Stimulated activated CD8-positive, alpha-beta memory T cell treated with anti-CD3 and anti-CD28 coated beads, Interleukin-4, amount 100 ng/mL, for 24 hours (primary cell): ENCODE results near the gene LPAR6.

Experiments
- DNase-seq: peaks from one replicate; pipeline ENCODE4 v3.0.0-alpha.2; 2020; ENCODE audit warnings: low read depth

LPAR6 gene

DNA sequence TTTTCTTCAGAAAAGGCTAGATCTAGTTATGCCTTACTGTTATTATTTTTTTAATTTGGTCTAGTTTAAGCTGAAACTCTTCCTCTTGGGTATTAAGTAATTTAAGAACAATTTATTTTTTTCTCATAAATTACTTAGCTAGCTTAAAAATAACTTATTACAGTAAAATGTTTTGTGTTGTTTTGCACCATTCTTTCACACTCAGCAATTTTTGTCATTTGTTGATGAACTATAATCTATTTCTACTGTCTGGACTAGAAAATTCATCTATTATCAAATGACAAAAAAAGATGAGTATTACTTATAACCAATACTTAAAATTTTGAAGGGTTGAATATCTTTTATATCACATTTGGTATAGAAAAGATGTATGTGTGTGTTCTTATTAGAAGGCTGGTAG is 1.6 kb upstream of the LPAR6 start:
- DNase-seq, result no peak

- no peak for DNase-seq
These were observed 927 bp downstream of the LPAR6 start for GRCh38 chr13:48411841-48412531.

- DNase-seq, result no peak
These were observed 1.6 kb downstream of the LPAR6 start for GRCh38 chr13:48411147-48411794.

- DNase-seq, result no peak
These were observed 2.7 kb downstream of the LPAR6 start for GRCh38 chr13:48410199-48410598.

DNA sequence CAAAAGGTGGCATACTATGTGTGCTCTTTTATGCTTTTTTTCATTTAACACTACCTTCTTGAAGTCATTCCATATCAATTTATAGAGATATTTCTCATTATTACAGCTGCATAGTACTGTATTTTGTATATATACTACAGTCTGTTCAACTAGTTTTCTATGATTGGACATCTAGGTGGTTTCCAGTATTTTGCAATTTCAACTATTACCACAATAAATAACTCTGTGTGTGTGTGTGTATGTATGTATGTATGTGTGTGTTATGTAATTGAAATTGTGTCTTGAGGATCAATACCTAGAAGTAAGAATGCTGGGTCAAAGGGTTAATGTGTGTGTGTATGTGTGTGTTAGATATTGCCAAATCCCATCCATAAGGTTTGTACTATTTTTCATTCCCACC is 7.0 kb downstream of the LPAR6 start:
- no peak for DNase-seq

- DNase-seq, result no peak
These were observed 8.0 kb downstream of the LPAR6 start for GRCh38 chr13:48404952-48405351.

- no peak for DNase-seq
These were observed 9.0 kb downstream of the LPAR6 start for GRCh38 chr13:48403913-48404312.

DNA sequence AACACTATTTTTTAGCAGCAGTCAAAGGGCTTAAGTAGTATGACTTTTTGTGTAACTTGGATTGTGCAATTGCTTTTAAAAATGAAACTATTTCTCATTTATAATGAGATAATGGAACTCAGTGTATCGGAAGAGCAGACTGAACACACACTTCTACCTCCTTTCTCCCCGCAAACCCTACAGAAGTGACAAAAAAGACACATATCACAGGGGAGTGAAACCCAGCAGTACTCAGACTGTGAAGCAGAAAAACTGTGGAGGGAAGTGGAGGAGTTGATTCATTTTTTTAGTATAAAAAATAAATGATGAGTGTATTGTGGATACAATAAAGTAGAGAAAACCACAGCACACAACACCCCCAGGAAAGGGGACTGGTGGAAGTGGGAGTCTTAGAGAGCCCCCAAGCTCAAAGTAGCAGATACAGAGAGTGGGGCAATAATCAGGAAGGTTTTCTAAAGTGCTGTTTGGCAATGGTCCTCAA is 9.7 kb downstream of the LPAR6 start:
- DNase-seq, result no peak

GRCh38 chr13:48402325-48402932 is 10.5 kb downstream of the LPAR6 start:
- no peak for DNase-seq

DNA sequence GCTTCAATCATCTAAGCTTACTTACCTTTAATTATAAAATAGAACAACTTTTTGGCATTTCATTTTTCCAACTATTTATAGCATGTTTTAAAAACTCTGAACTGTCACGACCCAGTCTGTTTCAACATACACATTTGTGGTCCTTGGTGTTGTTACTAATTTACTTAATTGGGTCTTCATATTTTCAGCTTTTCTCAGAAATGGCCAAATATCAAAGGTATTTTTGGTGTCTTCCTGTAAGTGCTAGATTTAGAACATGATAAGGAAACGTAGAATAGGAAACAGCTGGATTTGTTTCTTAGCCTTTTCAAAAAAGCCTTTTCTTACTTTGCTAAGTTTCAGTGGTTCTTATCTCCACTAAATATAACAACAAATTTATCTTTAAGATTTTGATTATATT is 11.4 kb downstream of the LPAR6 start:
- DNase-seq, result no peak

DNA sequence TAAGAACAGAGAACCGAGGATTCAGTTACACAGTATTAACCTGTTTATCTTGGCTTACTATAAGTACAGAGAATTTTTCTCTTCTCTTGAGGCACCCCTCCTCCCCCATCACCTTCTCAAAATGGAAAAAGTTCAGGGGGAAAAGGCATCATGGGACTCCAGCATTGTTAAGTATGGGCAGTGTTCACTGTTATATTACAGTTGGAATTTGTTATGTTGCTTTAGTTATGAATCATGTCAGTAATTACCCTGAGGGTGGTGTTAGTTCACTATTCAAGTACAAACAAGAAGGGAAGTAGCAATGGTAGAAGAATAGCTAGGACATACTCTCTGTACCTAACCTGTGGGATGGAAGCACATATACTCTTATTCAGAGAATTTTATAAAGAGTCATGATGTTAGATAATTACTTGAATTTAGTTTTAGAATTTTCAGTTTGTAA is 12.0 kb downstream of the LPAR6 start:
- DNase-seq, result no peak

DNA sequence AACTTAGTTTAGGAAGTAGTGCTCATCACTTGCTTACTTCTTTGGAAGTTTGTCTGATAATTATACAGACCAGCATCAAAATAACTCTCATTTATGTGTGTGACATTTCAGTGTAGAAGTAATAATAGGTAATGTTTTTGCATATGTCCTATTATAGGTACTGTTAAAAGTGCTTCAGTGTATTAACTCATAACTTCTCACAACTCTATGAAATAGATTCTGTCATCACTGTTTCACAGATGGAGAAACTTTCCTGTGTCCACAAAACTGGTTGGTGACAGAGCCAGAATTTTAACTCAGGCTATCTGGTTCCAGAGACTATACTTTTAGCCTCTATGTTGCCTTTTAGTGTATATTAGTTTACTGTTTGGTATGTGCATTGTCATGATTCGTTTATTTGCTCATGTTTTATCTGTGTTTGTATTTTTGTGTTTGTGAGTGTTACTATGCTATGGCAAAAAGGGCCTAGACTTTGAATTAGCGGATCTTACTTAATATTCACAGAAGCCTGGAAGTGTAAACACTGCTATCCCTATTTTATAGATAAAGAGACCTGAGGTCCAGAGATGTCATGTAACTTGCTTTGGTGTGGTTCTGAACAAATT is 12.7 kb downstream of the LPAR6 start:
- no peak for DNase-seq

GRCh38 chr13:48398450-48399095 is 14.3 kb downstream of the LPAR6 start:
- no peak for DNase-seq

GRCh38 chr13:48397744-48398143 is 15.2 kb downstream of the LPAR6 start:
- DNase-seq, result no peak

- no peak for DNase-seq
These were observed 19.2 kb downstream of the LPAR6 start for GRCh38 chr13:48393698-48394085.

DNA sequence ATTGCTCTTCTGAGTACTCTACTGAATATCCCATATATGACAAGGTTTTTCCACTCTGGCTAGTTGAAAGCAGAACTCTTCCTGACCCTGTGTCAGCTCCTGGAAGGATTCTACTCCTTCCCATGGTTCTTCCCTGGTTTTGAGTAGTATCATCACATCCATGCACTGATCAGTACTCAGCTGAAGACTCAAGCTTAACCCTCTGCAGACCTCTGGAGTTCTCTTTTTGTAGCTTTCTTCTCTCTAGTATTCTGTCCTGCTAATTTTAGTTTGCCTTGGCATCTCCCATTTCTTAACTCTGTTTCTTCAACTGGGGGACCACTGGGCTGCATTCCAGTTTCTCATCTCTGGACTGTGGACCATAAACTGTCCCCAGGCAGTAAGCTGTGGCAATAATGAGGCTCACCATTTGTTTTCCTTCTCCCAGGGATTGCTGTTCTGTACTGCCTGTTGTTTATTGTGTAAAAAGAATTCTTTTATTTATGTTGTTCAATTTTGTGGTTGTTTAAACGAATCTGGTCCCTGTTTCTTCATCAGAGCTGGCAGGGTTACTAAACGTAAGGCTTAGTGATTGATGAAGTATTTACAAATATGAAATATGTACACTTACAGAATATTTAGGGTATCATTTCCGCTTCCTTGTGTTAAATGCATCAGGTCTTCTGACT is 19.7 kb downstream of the LPAR6 start:
- DNase-seq, result no peak

DNA sequence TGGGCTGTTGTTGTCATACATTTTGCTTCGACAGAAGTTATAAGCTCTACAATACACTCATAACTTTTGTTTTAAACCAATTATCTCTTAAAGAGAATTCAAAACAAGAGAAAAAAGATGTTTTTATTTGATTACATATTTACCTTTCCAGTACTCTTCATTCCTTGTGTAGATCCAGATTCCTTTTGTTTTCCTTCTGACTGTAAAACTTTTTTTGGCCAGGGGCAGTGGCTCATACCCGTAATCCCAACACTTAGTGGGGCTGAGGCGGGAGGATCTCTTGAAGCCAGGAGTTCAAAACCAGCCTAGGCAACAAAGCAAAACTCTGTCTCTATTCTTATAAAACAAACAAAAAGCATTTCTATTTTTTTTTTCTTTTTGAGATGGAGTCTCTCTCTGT is 21.7 kb downstream of the LPAR6 start:
- no peak for DNase-seq

DNA sequence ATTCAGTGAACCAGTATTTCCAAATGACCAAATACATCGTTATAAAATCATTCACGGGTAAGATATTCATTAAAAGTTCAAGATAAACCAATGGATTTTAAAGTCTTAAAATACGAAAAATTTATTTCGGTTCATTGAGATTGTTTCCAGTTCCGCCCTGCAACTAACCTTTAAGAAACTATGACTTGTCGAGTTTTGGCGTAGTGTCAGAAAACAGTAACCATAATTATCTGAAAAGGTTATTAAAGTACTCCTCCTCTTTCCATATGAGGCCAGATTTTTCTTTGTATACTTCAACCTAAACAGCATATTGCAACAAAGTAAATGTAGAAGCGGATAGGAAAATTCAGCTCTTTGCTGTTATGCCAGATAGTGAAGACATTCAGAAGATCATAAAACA is 26.1 kb downstream of the LPAR6 start:
- no peak for DNase-seq

GRCh38 chr13:48383384-48383783 is 29.5 kb downstream of the LPAR6 start:
- no peak for DNase-seq

- no peak for DNase-seq
These were observed 32.3 kb downstream of the LPAR6 start for GRCh38 chr13:48380581-48380980.

DNA sequence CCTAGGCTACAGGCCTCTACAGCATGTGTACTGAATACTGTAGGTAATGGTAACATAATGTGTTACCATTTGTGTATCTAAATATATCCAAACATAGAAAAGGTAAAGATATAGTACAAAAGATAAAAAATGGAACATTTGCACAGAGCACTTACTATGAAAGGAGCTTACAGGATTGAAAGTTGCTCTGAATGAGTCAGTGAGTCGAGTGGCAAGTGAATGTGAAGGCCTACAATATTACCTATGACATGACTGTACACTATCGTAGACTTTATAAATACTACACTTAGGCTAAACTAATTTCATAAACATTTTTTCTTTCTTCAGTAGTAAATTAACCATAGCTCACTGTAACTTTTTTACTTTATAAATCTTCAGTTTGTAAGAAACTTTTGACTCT is 35.1 kb downstream of the LPAR6 start:
- DNase-seq, result no peak

DNA sequence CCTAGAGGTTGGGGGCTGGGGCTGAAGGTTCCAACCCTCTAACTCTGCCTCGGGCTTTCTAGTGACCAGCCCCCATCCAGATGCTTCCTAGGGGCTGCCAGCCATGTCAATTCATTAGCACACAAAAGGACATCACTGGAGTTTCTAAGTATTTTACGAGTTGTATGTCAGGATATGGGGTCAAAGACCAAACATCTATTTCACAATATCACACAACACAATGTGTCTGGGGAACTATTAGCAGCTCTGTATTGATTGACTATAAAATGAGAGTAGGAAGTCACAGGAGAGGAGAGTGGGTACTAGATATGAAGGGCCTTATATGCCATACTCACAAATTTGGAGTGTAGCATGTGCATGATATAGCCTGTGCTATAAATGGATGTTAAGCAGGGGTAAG is 42.1 kb downstream of the LPAR6 start:
- no peak for DNase-seq
